Mesothelial cell of epicardium (in vitro differentiated cells): Measurements from ENCODE around the gene IMPDH1. TPM values are rescaled to one million over a fixed set of nuclear protein-coding genes. Genes with fewer than 3 reads are reported as not detected.

Experiments used
- DNase-seq, 2 experiments: peaks; one replicate each; pipeline ENCODE4 v3.0.0; 2021; ENCODE audit warnings: low spot score in 2 of 2; ENCODE audit not compliant: unreplicated experiment in 2 of 2
- H3K27ac Mint-ChIP-seq: 2 replicates; pipeline ENCODE4 v1.8.0; 2021; ENCODE audit warnings: mixed read lengths
- H3K27me3 Mint-ChIP-seq: 2 replicates; pipeline ENCODE4 v1.8.0; 2021; ENCODE audit warnings: low read depth, mixed read lengths
- H3K36me3 Mint-ChIP-seq: 2 replicates; pipeline ENCODE4 v1.8.0; 2021; ENCODE audit warnings: mixed read lengths
- H3K4me1 Mint-ChIP-seq: 2 replicates; pipeline ENCODE4 v1.8.0; 2021; ENCODE audit warnings: mixed read lengths
- H3K4me3 Mint-ChIP-seq: 2 replicates; pipeline ENCODE4 v1.8.0; 2021; ENCODE audit warnings: mild to moderate bottlenecking, moderate library complexity, mixed read lengths
- H3K9me3 Mint-ChIP-seq: 2 replicates; pipeline ENCODE4 v1.8.0; 2021; ENCODE audit warnings: mixed read lengths
- CTCF ChIP-seq: fragments of 200-600 bp; sonication (generic); IDR thresholded peaks from one replicate; pipeline ENCODE4 v1.5.0; 2021; ENCODE audit warnings: antibody characterized with exemption; ENCODE audit not compliant: unreplicated experiment
- total RNA-seq: library from RNA; stranded (reverse); gene quantifications from 3 replicates; pipeline ENCODE4 v1.2.1, GENCODE V29; 2021

Gene IMPDH1
- total RNA-seq, 1 donor from 2014 or later = 39.3 TPM

- Mint-ChIP-seq H3K27me3 (peaks cover 2% of the 10 kb centered on the region), H3K4me3 (no peak overlapping the region), H3K4me1 (peaks cover 2% of the 10 kb centered on the region), H3K36me3 (no peaks in the 10 kb centered on the region), H3K27ac (no peak overlapping the region), H3K9me3 (peaks cover 6% of the 10 kb centered on the region)
- DNase-seq = no peak
- no peak for TF ChIP-seq CTCF
Observed at GRCh38 chr7:128415217-128415785, 5.5 kb upstream of the IMPDH1 start.

- Mint-ChIP-seq H3K27ac (peak overlapping the region; percentile 95), H3K27me3 (peaks cover 2% of the 10 kb centered on the region), H3K9me3 (peaks cover 6% of the 10 kb centered on the region), H3K36me3 (no peaks in the 10 kb centered on the region), H3K4me3 (peak overlapping the region; percentile 87), H3K4me1 (peaks cover 27% of the 10 kb centered on the region)
- no peak for DNase-seq
- no peak for TF ChIP-seq CTCF
Observed at GRCh38 chr7:128410451-128410753, 620 bp upstream of the IMPDH1 start.

- Mint-ChIP-seq H3K4me1 (peaks cover 38% of the 10 kb centered on the region), H3K36me3 (no peaks in the 10 kb centered on the region), H3K27me3 (peaks cover 2% of the 10 kb centered on the region), H3K9me3 (peaks cover 6% of the 10 kb centered on the region), H3K27ac (peak overlapping the region; percentile 55), H3K4me3 (peak overlapping the region; percentile 73)
- no peak for TF ChIP-seq CTCF
- no peak for DNase-seq
Observed at GRCh38 chr7:128408709-128409595, 830 bp downstream of the IMPDH1 start.

- Mint-ChIP-seq H3K27ac (no peak overlapping the region), H3K4me3 (peak overlapping the region; percentile 49), H3K27me3 (no peaks in the 10 kb centered on the region), H3K36me3 (peaks cover 1% of the 10 kb centered on the region), H3K9me3 (no peaks in the 10 kb centered on the region), H3K4me1 (peaks cover 38% of the 10 kb centered on the region)
- no peak for TF ChIP-seq CTCF
- no peak for DNase-seq
Observed at GRCh38 chr7:128407751-128408708, 1.8 kb downstream of the IMPDH1 start.

GRCh38 chr7:128407233-128407589, 2.6 kb downstream of the IMPDH1 start:
- Mint-ChIP-seq H3K27ac (no peak overlapping the region), H3K36me3 (peaks cover 4% of the 10 kb centered on the region), H3K4me1 (peaks cover 38% of the 10 kb centered on the region), H3K27me3 (no peaks in the 10 kb centered on the region), H3K9me3 (no peaks in the 10 kb centered on the region), H3K4me3 (peak overlapping the region; percentile 15)
- no peak for TF ChIP-seq CTCF
- DNase-seq = no peak
